Prostate gland (tissue), 2 donors: ENCODE measurements around the gene RTN1. TPM values are rescaled to one million over a fixed set of nuclear protein-coding genes. Genes with fewer than 3 reads are reported as not detected.
A peak's percentile ranks its signal among the peaks of the same experiment; 100 is the strongest.

Source experiments
- DNase-seq: peaks from one replicate; pipeline ENCODE4 v3.0.0-alpha.2; 2019; ENCODE audit warnings: low spot score
- H3K27ac ChIP-seq, 2 donors: fragments of 200-600 bp; sonication (generic); 2 replicates each; pipeline ENCODE4 v1.5.1; 2017 to 2019
- H3K27me3 ChIP-seq: fragments of 200-600 bp; sonication (generic); replicated peaks from 2 replicates; pipeline ENCODE4 v1.5.1; 2019; ENCODE audit not compliant: insufficient read depth
- H3K36me3 ChIP-seq, 2 donors: fragments of 200-600 bp; sonication (generic); 1 replicate in 1 of 2; 2 replicates in 1 of 2; pipeline versions ENCODE4 v1.5.1 to v1.8.1; 2017 to 2019
- H3K4me1 ChIP-seq: fragments of 200-600 bp; sonication (generic); replicated peaks from 2 replicates; pipeline ENCODE4 v1.5.1; 2019
- H3K4me3 ChIP-seq, 2 donors: fragments of 200-600 bp; sonication (generic); 2 replicates each; pipeline ENCODE4 v1.5.1; 2017 to 2019
- H3K9me3 ChIP-seq: fragments of 200-600 bp; sonication (generic); 2 replicates; pipeline ENCODE4 v1.5.1; 2017
- CTCF ChIP-seq, 4 experiments: fragments of 200-600 bp in 2 of 4; fragments of 450-650 bp in 2 of 4; sonication (generic) in 2 of 4; IDR thresholded peaks; 1 replicate in 3 of 4; 2 replicates in 1 of 4; pipeline ENCODE4 v1.5.1; 2016 to 2019; ENCODE audit warnings: antibody characterized with exemption in 4 of 4, mild to moderate bottlenecking in 2 of 4, moderate library complexity in 2 of 4
- POLR2A ChIP-seq: fragments of 450-650 bp; IDR thresholded peaks from one replicate; pipeline ENCODE4 v1.6.1; 2016; ENCODE audit warnings: antibody characterized with exemption, mild to moderate bottlenecking
- POLR2AphosphoS5 ChIP-seq: sonication (generic); formaldehyde crosslinking; IDR thresholded peaks from one replicate; pipeline ENCODE4 v1.6.1; 2017; ENCODE audit warnings: antibody characterized with exemption
- WGBS: methylation state at CpG from one replicate; pipeline ENCODE4 v1.1.5; 2018; 5-methylcytosine and 5-hydroxymethylcytosine counted together
- intact Hi-C: fragments of 100-400 bp; cut with DNase I; formaldehyde crosslinking; loops from one replicate; pipeline ENCODE4 v1.14.2; 2022
- total RNA-seq, 2 donors: library from RNA; depleted of rRNA; stranded (reverse); fragments of >200 nt; gene quantifications; one replicate each; pipeline ENCODE4 v1.1.0, GENCODE V29; 2016

RTN1 gene
- 100 to 1,000 TPM in 1 of 2 donors, 10 to 100 TPM in 1; 21.6 to 121 TPM for total RNA-seq

GRCh38 chr14:59870277-59871165, at the start of gene RTN1:
RTN1 (minus strand) TSS chr14:59870776; CDS start chr14:59870630, 146 bp downstream.
- Histone ChIP-seq H3K27ac (peak within 1 kb of the TSS; percentile 55 to 71), H3K27me3 (no peaks in the 10 kb centered on the region), H3K4me1 (no peaks in the 10 kb centered on the region)

GRCh38 chr14:59920378-59920683, 49.8 kb upstream of the RTN1 start:
- intact Hi-C loops: no loop called here
- Histone ChIP-seq H3K27me3 (no peaks in the 10 kb centered on the region), H3K4me3 (peak overlapping the region in 1 of 2 donors; percentile 43), H3K27ac (peak overlapping the region in 1 of 2 donors; percentile 77), H3K9me3 (no peaks in the 10 kb centered on the region), H3K36me3 (no peaks in the 10 kb centered on the region), H3K4me1 (no peaks in the 10 kb centered on the region)
- TF ChIP-seq POLR2AphosphoS5 (no peak), POLR2A (no peak), CTCF (IDR thresholded peaks at IDR 0.05) (no peak)
- no peak for DNase-seq
- 73% methylated on average over 1 of the region's 1 CpG for WGBS

More at GRCh38 chr14:59870277-59871165, at the start of gene RTN1:
- DNase-seq: peak; percentile 56
- Histone ChIP-seq H3K4me3 (peak within 1 kb of the TSS; percentile 53 to 66), H3K9me3 (no peaks in the 10 kb centered on the region), H3K36me3 (no peaks in the 10 kb centered on the region)
- intact Hi-C loops: no loop called here
- WGBS: 1% methylated on average over 64 of the region's 84 CpGs
- TF ChIP-seq CTCF (IDR thresholded peaks at IDR 0.05): no peak
- peak; percentile 38 for TF ChIP-seq POLR2AphosphoS5

GRCh38 chr14:59919570-59920377, 49.2 kb upstream of the RTN1 start, which contains the start of gene LRRC9:
LRRC9 (plus strand) TSS chr14:59920144.
- intact Hi-C loops: no loop called here
- WGBS: 6% methylated on average over 57 of the region's 57 CpGs
- peak within 1 kb of the TSS; percentile 31 to 43 for H3K4me3 ChIP-seq
- no peaks in the 10 kb centered on the region for H3K27me3 ChIP-seq
- H3K4me1 ChIP-seq: no peaks in the 10 kb centered on the region
- DNase-seq: peak; percentile 35
- TF ChIP-seq CTCF (IDR thresholded peaks at IDR 0.05) (no peak), POLR2A (no peak), POLR2AphosphoS5 (no peak)
- peak within 1 kb of the TSS; percentile 60 to 77 for H3K27ac ChIP-seq
- H3K9me3 ChIP-seq: no peaks in the 10 kb centered on the region
- no peaks in the 10 kb centered on the region for H3K36me3 ChIP-seq

- H3K27me3 ChIP-seq: no peaks in the 10 kb centered on the region
- no peaks in the 10 kb centered on the region for H3K36me3 ChIP-seq
- H3K9me3 ChIP-seq: no peaks in the 10 kb centered on the region
- no peak for TF ChIP-seq POLR2A
- peak in 3 of 4 experiments; percentile 21 to 56 (median 38) for TF ChIP-seq CTCF (IDR thresholded peaks at IDR 0.05)
- H3K4me1 ChIP-seq: no peaks in the 10 kb centered on the region
- peak overlapping the region; percentile 31 to 43 for H3K4me3 ChIP-seq
- 2% methylated on average over 18 of the region's 18 CpGs for WGBS
- intact Hi-C loops: no loop called here
- H3K27ac ChIP-seq: peak overlapping the region; percentile 60 to 77
- peak; percentile 17 for DNase-seq
Observed at GRCh38 chr14:59918824-59919569, 48.4 kb upstream of the RTN1 start.
